GM18867 (cell line): ENCODE data around the gene CD300LB.
A peak's percentile ranks its signal among the peaks of the same experiment; 100 is the strongest.
"Not testable (repeated sequence)": the region's sequence is repeated elsewhere in the genome, so short reads cannot be mapped to it uniquely, and the experiment has no call there.

Experiments
- ATAC-seq: cut with Tn5 transposase; IDR thresholded peaks from one replicate; pipeline ENCODE4 v1.9.1; 2021; ENCODE audit warnings: mild to moderate bottlenecking, moderate library complexity; ENCODE audit not compliant: unreplicated experiment

CD300LB gene

DNA sequence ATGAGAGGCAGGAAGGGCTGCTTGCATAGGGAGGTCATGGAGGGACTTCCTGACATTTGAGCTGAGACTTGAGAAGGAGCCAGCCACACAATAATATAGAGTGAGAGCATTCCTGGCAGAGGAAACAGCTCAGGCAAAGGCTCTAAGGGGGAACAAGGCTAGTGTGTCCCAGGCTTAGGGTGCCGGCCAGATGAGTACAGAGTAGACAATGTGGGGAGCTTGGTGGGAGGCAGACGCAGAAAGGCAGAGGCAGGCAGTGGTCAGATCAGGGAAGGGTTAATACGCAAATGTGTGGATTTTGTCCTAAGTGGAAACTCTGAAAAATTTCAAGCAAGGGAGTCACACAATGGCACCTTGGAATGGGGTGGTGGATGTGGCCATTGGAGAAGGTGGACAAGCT is 31.3 kb downstream of the CD300LB start:
- ATAC-seq = no peak

DNA sequence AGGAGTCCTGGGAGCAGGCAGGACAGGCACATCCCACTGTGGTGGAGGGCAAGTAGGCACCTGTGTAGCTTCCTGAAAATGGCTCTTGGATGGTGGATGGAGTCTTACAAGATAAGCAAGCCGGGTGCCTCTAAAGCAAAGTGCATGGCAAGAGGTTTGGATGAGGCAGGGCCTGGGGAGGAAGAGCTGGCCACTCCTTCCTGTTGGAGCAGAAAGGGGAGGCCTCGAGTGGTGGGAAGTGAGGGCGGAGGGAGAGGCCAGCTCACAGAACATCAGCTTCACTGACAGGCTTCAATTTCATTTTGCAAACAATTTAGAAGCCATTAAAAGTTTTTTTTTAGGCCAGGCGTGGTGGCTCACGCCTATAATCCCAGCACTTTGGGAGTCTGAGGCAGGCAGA is 33.8 kb downstream of the CD300LB start:
- ATAC-seq = no peak

DNA sequence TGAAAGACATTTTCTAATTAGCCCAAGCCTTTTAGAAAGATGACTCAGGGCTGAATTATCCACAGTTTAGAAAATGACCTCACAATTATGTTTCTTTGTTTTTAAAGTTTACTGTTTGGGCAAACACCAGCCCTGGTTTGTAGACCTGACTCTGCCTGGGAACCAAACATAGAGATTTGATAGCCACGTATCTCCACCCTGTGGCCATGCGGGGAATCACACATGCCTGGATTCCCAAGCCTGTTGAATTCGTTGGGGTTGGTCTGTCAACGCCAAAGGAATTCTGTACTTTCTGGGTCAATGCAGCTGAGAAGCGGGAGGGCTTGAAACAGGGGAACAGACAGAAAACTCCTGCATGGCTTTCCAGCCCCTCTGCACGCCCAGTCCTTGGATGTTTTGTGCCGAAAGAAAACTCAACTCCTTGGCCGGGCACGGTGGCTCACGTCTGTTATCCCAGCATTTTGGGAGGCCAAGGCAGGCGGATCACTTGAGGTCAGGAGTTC is 37.9 kb downstream of the CD300LB start:
- ATAC-seq = no peak

- no peak for ATAC-seq
Observed at GRCh38 chr17:74491626-74492025, 39.6 kb downstream of the CD300LB start.

DNA sequence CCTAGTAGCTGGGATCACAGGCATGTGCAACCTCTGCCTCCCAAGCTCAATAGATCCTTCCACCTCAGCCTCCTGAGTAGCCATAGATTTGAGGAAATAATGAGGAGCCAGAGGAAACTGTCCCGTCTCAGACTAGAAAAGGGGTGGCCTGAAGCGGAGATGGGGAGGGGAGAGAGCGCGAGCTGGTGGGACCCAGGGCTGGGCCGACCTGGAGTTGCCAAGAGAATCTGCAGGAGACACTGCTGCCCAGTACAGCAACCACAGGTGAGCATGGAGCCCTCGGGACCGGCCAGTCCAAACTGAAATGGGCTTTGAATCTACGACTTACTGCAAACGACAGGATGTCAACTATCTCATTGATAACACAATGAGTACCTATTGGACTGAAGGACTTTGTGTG is 40.6 kb downstream of the CD300LB start:
- ATAC-seq = no peak

DNA sequence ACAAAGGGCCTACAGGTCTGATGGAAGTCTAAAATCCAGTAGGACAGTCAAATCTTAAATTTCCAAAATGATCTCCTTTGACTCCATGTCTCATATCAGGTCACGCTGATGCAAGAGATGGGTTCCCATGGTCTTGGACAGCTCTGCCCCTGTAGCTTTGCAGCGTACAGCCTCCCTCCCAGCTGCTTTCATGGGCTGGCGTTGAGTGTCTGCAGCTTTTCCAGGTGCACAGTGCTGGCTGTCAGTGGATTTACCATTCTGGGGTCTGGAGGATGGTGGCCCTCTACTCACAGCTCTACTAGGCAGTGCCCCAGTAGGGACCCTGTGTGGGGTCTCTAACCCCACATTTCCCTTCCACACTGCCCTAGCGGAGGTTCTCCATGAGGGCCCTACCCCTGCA is 43.0 kb downstream of the CD300LB start:
- ATAC-seq = not testable (repeated sequence)

DNA sequence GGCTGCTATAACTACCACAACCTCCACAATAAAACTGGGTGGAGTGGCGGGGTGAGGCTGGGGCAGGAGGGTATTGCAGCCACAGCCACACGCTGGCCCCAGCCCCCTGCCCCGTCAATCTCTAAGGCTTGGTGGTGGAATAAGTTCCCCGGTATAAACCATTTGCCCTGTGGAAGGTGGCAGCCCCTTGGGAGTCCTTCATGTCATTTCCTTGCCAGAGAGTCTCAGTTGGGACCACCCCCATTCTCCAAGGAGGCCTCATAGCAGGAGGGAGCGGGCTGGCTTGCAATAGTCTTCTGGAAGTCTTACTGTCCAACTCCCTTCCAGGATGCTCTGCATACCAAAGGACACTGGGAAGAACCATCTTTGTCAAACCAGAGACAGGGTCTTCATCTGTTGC is 45.4 kb downstream of the CD300LB start:
- ATAC-seq = no peak

DNA sequence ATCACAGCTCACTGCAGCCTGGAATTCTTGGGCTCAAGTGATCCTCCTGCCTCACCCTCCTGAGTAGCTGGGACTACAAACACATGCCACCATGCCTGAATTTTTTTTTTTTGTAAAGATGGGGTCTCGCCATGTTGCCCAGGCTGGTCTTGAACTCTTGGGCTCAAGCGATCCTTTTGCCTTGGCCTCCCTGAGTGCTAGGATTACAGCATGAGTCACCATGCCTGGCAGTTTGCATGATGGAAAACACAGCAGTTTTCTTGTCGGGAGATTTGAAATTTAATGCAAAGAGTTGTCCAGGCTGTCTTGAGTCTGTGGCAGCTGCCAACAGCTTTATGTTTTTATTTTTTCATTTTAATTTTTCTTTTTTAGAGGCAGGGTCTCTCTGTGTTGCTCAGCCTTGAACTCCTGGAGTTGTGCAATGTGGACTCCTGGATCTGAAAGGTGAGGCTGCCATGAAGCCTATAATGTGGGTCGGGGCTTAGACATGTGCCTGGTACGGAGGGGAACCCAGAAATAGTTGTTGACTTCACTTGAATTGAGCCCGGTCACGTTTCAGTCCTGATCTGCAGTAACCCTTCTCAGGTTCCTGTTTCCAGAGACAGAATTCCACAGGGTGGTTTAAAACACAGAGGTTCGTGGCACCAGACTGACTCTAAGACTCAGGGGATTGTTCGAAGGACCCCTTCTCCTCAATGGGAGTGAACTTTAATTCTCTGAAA is 46.1 kb downstream of the CD300LB start:
- no peak for ATAC-seq

GRCh38 chr17:74484066-74484465 is 47.2 kb downstream of the CD300LB start:
- no peak for ATAC-seq

DNA sequence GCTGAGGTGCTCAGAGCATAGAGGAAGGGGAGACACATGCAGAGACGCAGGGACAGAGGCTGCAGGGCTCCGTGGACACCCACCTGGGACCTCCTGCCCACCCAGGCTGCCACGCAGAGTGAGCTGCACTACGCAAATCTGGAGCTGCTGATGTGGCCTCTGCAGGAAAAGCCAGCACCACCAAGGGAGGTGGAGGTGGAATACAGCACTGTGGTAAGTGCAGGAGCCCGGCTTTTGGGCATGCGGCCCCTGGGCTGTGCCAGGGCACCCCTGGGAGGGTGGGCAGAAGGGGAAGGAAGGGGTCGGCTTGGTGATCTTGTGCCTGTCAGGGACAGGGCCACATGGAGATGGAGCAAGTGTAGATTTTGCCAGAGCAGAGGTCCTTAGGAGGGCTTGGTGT is 49.7 kb downstream of the CD300LB start:
- no peak for ATAC-seq

DNA sequence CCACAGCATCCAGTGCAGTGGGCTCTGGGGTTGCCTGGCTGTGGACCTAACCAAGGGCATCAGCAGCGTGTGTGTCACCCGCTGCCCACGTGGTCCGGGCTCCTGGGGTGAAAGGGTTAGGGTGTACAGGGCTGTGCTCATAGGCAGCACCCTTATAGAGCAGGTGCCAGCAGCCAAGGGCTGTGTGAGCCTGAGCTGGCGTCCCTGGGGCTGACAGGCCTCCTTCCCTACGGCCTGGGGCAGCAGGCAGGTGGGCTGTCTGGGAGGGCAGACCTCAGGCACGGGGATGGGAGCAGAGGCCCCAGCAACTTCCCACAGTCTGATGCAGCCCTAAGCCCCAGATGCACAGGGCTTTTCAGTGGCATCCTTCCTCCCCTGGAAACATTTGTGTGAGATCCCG is 51.0 kb downstream of the CD300LB start:
- ATAC-seq = no peak

- peak; percentile 58 for ATAC-seq
Observed at GRCh38 chr17:74478420-74479100, 52.7 kb downstream of the CD300LB start.

DNA sequence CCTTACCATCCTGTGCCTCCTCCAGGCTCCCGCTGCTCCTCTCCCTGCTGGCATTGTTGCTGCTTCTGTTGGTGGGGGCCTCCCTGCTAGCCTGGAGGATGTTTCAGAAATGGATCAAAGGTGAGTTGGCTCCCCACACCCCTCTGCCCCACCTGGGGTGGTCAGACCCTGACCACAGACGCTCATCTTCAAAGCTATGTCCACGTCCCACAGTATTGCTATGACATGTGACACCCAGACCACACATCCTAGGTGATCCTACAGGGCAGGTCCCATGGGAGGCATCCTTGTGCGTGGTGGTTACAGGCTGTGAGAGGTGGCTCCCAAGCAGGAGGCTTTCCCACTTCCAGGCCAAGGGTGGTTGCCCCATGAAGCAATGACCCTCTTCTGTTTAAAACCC is 53.9 kb downstream of the CD300LB start:
- no peak for ATAC-seq

- no peak for ATAC-seq
Observed at GRCh38 chr17:74475189-74475588, 56.1 kb downstream of the CD300LB start.

GRCh38 chr17:74474043-74474792 is 57.1 kb downstream of the CD300LB start:
- ATAC-seq = no peak

DNA sequence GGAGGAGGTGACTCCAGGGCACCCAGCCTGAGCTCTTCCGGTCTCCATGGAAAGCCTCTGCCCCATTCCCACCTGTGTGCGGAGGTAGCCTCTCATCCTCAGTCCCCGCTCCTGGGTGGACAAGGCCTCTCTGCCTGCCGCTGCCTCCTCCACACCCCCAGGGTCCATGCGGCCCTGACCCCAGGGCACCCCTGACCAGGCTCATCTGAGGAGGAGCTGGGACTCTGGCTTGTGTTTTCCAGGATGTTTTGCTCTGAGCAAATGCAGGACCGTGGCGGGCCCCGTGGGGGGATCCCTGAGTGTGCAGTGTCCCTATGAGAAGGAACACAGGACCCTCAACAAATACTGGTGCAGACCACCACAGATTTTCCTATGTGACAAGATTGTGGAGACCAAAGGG is 58.0 kb downstream of the CD300LB start:
- no peak for ATAC-seq

GRCh38 chr17:74472890-74473289 is 58.4 kb downstream of the CD300LB start:
- ATAC-seq = no peak

- ATAC-seq = no peak
Observed at GRCh38 chr17:74471341-74471740, 59.9 kb downstream of the CD300LB start.
